Heart right ventricle (tissue), 16 donors: ENCODE data around the gene ARTN. TPM values are rescaled to one million over a fixed set of nuclear protein-coding genes. Genes with fewer than 3 reads are reported as not detected.
A peak's percentile ranks its signal among the peaks of the same experiment; 100 is the strongest.

Experiments
- ATAC-seq, 8 donors: fragments of 200-7000 bp; cut with Tn5 transposase; one replicate each; pipeline ENCODE4 v1.9.1; 2020; ENCODE audit warnings: mild to moderate bottlenecking in 8 of 8, moderate library complexity in 8 of 8, moderate number of reproducible peaks in 1 of 8
- DNase-seq, 2 donors: peaks; one replicate each; pipeline ENCODE4 v3.0.0-alpha.2; 2020
- H3K27ac ChIP-seq, 10 donors: fragments of 200-600 bp; sonication (generic) in 2 of 10; one replicate each; pipeline versions ENCODE4 v1.5.0 to v1.8.0; 2020 to 2022; ENCODE audit warnings: mild to moderate bottlenecking in 3 of 10
- H3K27me3 ChIP-seq, 7 donors: fragments of 200-600 bp; one replicate each; pipeline ENCODE4 v1.8.0; 2021 to 2022; ENCODE audit warnings: mild to moderate bottlenecking in 2 of 7
- H3K36me3 ChIP-seq, 9 donors: fragments of 200-600 bp; sonication (generic) in 1 of 9; one replicate each; pipeline versions ENCODE4 v1.5.0 to v1.8.0; 2020 to 2022; ENCODE audit warnings: mild to moderate bottlenecking in 2 of 9
- H3K4me1 ChIP-seq, 9 donors: fragments of 200-600 bp; sonication (generic) in 1 of 9; one replicate each; pipeline versions ENCODE4 v1.5.0 to v1.8.0; 2020 to 2022; ENCODE audit warnings: mild to moderate bottlenecking in 4 of 9
- H3K4me3 ChIP-seq, 10 donors: fragments of 200-600 bp; sonication (generic) in 2 of 10; one replicate each; pipeline versions ENCODE4 v1.5.0 to v1.8.0; 2020 to 2022; ENCODE audit warnings: mild to moderate bottlenecking in 7 of 10, moderate library complexity in 2 of 10
- H3K9me3 ChIP-seq, 11 donors: fragments of 200-600 bp in 10 of 11; sonication (generic) in 2 of 11; one replicate each; pipeline versions ENCODE4 v1.5.0 to v1.8.0; 2013 to 2022; ENCODE audit warnings: mild to moderate bottlenecking in 2 of 11, control low read depth in 1 of 11, moderate library complexity in 1 of 11
- WGBS, 2 donors: extraction: QIAGEN DNeasy Blood & Tissue Kit; methylation state at CpG; one replicate each; pipeline ENCODE4 v1.1.7; 2013; ENCODE audit warnings: inconsistent platforms in 1 of 2; 5-methylcytosine and 5-hydroxymethylcytosine counted together
- intact Hi-C, 10 donors: fragments of 100-400 bp; cut with DNase I; formaldehyde crosslinking; loops; one replicate each; pipeline versions ENCODE4 v1.11.1 to v1.14.2; 2022
- polyA plus RNA-seq, 2 donors: library from polyadenylated mRNA; stranded (reverse); fragments of 200-250 nt; gene quantifications; one replicate each; pipeline ENCODE4 v1.2.3, GENCODE V29; 2013
- total RNA-seq, 10 donors: library from RNA; stranded (reverse); fragmentation: NEBNext Ultra II Directional in 3 of 10; extraction: Animal tissue kit (Norgen Biotek cat#: 25700) in 3 of 10; gene quantifications; one replicate each; pipeline versions ENCODE4 v1.2.1 to v1.2.4, GENCODE V29; 2021 to 2023
- TF ChIP-seq, protein P1 (sequence below), 9 donors: fragments of 200-600 bp; sonication (generic) in 2 of 9; IDR thresholded peaks; one replicate each; pipeline versions ENCODE4 v1.5.0 to v1.8.0; 2021 to 2022; ENCODE audit warnings: antibody characterized with exemption in 9 of 9, mild to moderate bottlenecking in 5 of 9, moderate library complexity in 1 of 9
- donor health status: Arrhythmogenic right ventricular cardiomyopathy.
- donor health status: ischemic (EF 13 %, LVEDD 7.1; RV severe dilation, severe dysfunction).
- donor health status: healthy with polysubstance abuse.
- donor health status: DM: no; HTN: yes; CAD: no.
- donor health status: DM: no; HTN: no; CAD: no.
- donor health status: ischemic (EF 25% LVEDD 6.9; RV normal size, moderate dysfunction).
- donor health status: ischemic (EF 25% LVEDD 5.7; RV mildly dilated, moderate dysfunction).
- donor health status: healthy.
- donor health status: DM: yes; HTN: yes; CAD: no.
- donor health status: Ischemic cardiomyopathy.
- donor health status: ischemic (EF 35%, LVEDD 5.7; RV mildly dilated, moderate dysfunction).
- donor health status: nonischemic (EF 11% LVEDD 7.7; RV severe dilation, severe dysfunction).
- donor health status: DM: yes; HTN: yes; CAD: no.
- donor health status: PGD.
- donor health status: ischemic (EF 29% LVEDD 5.4; RV normal size, mild dysfunction).
- donor health status: nonischemic (EF 23%, LVEDD 6.1; RV moderate dilation, normal function).

ARTN gene
- total and polyA plus RNA-seq, 12 donors, result 0.44 to 1.5 (median 0.64) TPM; not detected in 6

DNA sequence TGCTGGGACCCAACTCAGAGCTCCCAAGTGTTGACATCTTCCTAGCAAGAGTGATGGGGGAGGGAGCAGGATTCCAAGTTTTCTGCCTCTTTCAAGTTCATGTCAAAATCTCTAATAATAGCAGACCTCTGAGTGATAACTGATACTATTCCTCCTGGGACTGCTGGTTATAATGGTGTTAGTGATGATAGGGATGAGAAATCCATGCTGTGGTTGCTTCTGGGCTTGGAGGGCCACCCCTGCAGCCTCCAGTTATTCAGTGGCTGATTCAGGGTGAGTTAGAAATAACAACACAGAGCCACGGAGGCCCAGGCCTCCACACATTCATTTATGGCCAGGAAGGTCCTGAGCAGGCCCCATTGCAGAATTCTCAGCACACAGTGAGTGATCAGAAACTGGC, 40.6 kb upstream of the ARTN start:
- Histone ChIP-seq H3K27me3 (no peaks in the 10 kb centered on the region), H3K9me3 (no peaks in the 10 kb centered on the region), H3K4me1 (peaks cover 0 to 17% (median 5%) of the 10 kb centered on the region in 9 donors), H3K27ac (no peak overlapping the region), H3K36me3 (peaks cover 0 to 34% (median 2%) of the 10 kb centered on the region in 9 donors), H3K4me3 (no peak overlapping the region)
- WGBS, 2 donors, result 38 to 40% methylated on average over 1 of the region's 1 CpG
- TF ChIP-seq, protein P1, sequence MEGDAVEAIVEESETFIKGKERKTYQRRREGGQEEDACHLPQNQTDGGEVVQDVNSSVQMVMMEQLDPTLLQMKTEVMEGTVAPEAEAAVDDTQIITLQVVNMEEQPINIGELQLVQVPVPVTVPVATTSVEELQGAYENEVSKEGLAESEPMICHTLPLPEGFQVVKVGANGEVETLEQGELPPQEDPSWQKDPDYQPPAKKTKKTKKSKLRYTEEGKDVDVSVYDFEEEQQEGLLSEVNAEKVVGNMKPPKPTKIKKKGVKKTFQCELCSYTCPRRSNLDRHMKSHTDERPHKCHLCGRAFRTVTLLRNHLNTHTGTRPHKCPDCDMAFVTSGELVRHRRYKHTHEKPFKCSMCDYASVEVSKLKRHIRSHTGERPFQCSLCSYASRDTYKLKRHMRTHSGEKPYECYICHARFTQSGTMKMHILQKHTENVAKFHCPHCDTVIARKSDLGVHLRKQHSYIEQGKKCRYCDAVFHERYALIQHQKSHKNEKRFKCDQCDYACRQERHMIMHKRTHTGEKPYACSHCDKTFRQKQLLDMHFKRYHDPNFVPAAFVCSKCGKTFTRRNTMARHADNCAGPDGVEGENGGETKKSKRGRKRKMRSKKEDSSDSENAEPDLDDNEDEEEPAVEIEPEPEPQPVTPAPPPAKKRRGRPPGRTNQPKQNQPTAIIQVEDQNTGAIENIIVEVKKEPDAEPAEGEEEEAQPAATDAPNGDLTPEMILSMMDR (IDR thresholded peaks at IDR 0.05), result no peak
- DNase-seq, result no peak
- peak in 4 of 8 donors; percentile 27 to 68 (median 32) for ATAC-seq
- intact Hi-C loops, result loop anchor here in 1 of 10 donors (5.0 kb wide), 1 partner anchor 131 kb away; no protein-coding TSS in a partner anchor

DNA sequence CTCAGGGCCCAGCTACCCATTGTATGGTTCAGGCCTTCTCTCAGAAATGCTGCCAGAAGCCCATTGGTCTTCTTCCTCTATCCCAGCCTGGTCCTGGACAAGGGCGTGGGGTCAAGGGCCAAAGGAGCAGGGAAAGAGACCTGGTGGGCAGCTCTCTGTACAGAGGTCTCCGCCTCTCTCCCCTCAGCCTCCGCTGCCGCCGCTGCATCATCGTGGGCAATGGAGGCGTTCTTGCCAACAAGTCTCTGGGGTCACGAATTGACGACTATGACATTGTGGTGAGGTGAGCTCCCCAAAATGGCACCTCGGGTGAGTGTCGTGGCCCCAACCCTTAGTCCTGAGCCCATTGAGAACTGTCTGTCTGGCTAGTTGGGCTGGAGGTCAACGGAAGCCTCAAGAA, 34.6 kb upstream of the ARTN start:
- Histone ChIP-seq H3K9me3 (no peaks in the 10 kb centered on the region), H3K27ac (no peak overlapping the region), H3K4me1 (peaks cover 0 to 13% (median 3%) of the 10 kb centered on the region in 9 donors), H3K4me3 (no peak overlapping the region), H3K36me3 (peaks cover 0 to 66% (median 6%) of the 10 kb centered on the region in 9 donors), H3K27me3 (no peaks in the 10 kb centered on the region)
- ATAC-seq (no peak), DNase-seq (no peak)
- WGBS, 2 donors, result 98% methylated on average over 12 of the region's 12 CpGs
- TF ChIP-seq, protein P1 (IDR thresholded peaks at IDR 0.05), result no peak
- intact Hi-C loops, result no loop called here

DNA sequence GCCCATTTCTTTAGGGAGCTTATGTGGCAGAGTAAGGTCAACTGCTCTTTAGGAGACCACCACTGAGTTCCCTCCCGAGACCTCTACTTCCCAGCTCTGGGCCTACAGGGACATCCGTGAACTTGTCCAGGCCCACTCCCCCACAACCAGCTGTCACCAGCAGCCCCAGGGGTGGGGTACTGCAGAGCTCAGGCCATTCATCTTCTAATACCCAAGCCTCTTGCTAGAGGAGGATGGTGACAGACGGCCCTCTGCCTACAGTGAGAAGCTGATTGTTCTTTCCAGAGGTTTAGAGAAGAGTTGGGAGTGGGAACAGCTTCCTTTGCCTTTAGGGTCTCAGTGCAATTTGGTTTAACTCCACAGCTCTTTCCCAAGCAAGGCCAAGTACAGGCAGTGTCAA, 33.2 kb upstream of the ARTN start:
- TF ChIP-seq, protein P1 (IDR thresholded peaks at IDR 0.05), result no peak
- no peaks in the 10 kb centered on the region for H3K27me3 ChIP-seq
- no peak overlapping the region for H3K4me3 ChIP-seq
- ATAC-seq (no peak), DNase-seq (no peak)
- no peak overlapping the region for H3K27ac ChIP-seq
- peaks cover 0 to 11% (median 3%) of the 10 kb centered on the region in 9 donors for H3K4me1 ChIP-seq
- intact Hi-C loops, result no loop called here
- H3K36me3 ChIP-seq, result peaks cover 0 to 53% (median 6%) of the 10 kb centered on the region in 9 donors
- 93 to 97% methylated on average over 3 of the region's 3 CpGs for WGBS, 2 donors
- H3K9me3 ChIP-seq, result no peaks in the 10 kb centered on the region

DNA sequence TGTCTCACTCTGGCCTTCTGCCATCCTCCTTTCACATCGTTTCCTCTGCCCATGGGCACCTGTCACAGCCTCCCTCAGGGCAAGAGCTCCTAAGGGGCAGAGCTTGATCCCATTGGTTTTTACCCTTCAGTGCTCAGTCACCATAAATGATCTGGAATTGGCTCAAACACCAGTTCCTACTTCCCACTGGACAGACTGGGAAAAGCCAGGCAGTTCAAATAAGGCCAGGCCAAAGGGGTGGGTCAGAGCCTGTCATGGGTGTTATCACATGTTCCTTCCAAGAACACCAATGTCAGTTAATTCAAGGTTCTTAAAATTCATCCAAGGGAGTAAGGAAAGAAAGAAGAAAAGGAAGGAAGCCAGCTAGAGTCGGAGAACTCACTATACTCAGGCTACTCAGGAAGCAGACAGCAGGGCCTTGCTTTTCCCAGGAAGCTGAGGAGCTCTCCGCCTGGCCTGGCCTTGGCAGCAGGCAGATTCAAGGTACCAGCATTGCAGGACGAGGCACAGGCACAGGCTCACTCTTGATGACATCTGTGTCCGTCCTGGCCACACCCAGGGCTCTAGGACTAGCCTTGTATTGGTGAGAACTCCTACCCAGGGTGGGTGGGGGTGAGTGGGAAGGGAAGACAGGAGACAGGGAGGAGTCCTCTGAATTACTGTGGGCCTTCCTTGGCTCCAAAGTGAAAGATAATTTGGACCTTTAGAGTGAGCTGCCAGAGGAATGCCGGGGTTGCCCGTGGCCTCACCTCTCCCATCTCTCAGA, 32.2 kb upstream of the ARTN start:
- ATAC-seq (peak in 2 of 8 donors; percentile 17 to 37), DNase-seq (no peak)
- H3K4me3 ChIP-seq, result no peak overlapping the region
- H3K27ac ChIP-seq, result no peak overlapping the region
- peaks cover 0 to 44% (median 6%) of the 10 kb centered on the region in 9 donors for H3K36me3 ChIP-seq
- H3K9me3 ChIP-seq, result no peaks in the 10 kb centered on the region
- WGBS, 2 donors, result 73 to 83% methylated on average over 7 of the region's 7 CpGs
- TF ChIP-seq, protein P1 (IDR thresholded peaks at IDR 0.05), result no peak
- no peaks in the 10 kb centered on the region for H3K27me3 ChIP-seq
- intact Hi-C loops, result no loop called here
- H3K4me1 ChIP-seq, result peaks cover 0 to 11% (median 3%) of the 10 kb centered on the region in 9 donors
